Keratinocyte (primary cell): ENCODE results near the gene INO80E. TPM values are rescaled to one million over a fixed set of nuclear protein-coding genes. Genes with fewer than 3 reads are reported as not detected.

ENCODE experiments used
- DNase-seq: peaks from one replicate; pipeline ENCODE4 v3.0.0-alpha.2; 2011; ENCODE audit warnings: low read depth, missing footprints, low spot score
- FAIRE-seq: peaks from 2 replicates; lab custom pipeline; 2011; peaks lifted over from hg19 to GRCh38; lab: Jason Lieb, UNC
- H2AFZ ChIP-seq: 2 replicates; pipeline ENCODE4 v1.6.0; 2012; ENCODE audit warnings: low read length, control low read depth, inconsistent platforms; ENCODE audit not compliant: control insufficient read depth
- H3K27ac ChIP-seq: 2 replicates; pipeline ENCODE4 v1.5.1; 2011; ENCODE audit warnings: low read length; ENCODE audit not compliant: control insufficient read depth, insufficient read depth
- H3K27me3 ChIP-seq: 3 replicates; pipeline ENCODE4 v1.6.0; 2011; ENCODE audit warnings: low read length; ENCODE audit not compliant: control insufficient read depth, insufficient read depth; ENCODE audit errors: extremely low read depth
- H3K36me3 ChIP-seq, 2 experiments: 2 replicates in 1 of 2; 3 replicates in 1 of 2; pipeline ENCODE4 v1.5.1; 2011; ENCODE audit warnings: low read length in 2 of 2, mild to moderate bottlenecking in 1 of 2; ENCODE audit not compliant: control insufficient read depth in 2 of 2, insufficient read depth in 2 of 2; ENCODE audit errors: extremely low read depth in 1 of 2
- H3K4me1 ChIP-seq: 3 replicates; pipeline ENCODE4 v1.5.1; 2011; ENCODE audit warnings: low read length; ENCODE audit not compliant: control insufficient read depth, insufficient read depth; ENCODE audit errors: extremely low read depth
- H3K4me2 ChIP-seq: 3 replicates; pipeline ENCODE4 v1.6.0; 2011; ENCODE audit warnings: low read depth, low read length; ENCODE audit not compliant: control insufficient read depth, insufficient read depth; ENCODE audit errors: extremely low read depth
- H3K4me3 ChIP-seq, 3 experiments: fragments of 200-600 bp in 1 of 3; sonication (generic) in 1 of 3; 2 replicates in 2 of 3; 3 replicates in 1 of 3; pipeline ENCODE4 v1.5.1; 2011 to 2016; ENCODE audit warnings: low read length in 3 of 3, mild to moderate bottlenecking in 3 of 3, control low read depth in 2 of 3, inconsistent platforms in 1 of 3, low read depth in 1 of 3, mixed read lengths in 1 of 3, mixed run types in 1 of 3, moderate library complexity in 1 of 3; ENCODE audit not compliant: control insufficient read depth in 2 of 3, insufficient read depth in 2 of 3; ENCODE audit errors: extremely low read depth in 1 of 3
- H3K79me2 ChIP-seq: 2 replicates; pipeline ENCODE4 v1.6.0; 2012; ENCODE audit warnings: low read length; ENCODE audit not compliant: control insufficient read depth, insufficient read depth
- H3K9ac ChIP-seq: 3 replicates; pipeline ENCODE4 v1.6.0; 2011; ENCODE audit warnings: low read length; ENCODE audit not compliant: control insufficient read depth, insufficient read depth; ENCODE audit errors: extremely low read depth
- H3K9me1 ChIP-seq: 3 replicates; pipeline ENCODE4 v1.6.0; 2011; ENCODE audit warnings: low read length; ENCODE audit not compliant: control insufficient read depth, insufficient read depth; ENCODE audit errors: extremely low read depth
- H3K9me3 ChIP-seq: 2 replicates; pipeline ENCODE4 v1.5.1; 2012; ENCODE audit warnings: low read depth, low read length; ENCODE audit not compliant: control insufficient read depth
- H4K20me1 ChIP-seq: 3 replicates; pipeline ENCODE4 v1.6.0; 2011; ENCODE audit warnings: low read length; ENCODE audit not compliant: control insufficient read depth, insufficient read depth; ENCODE audit errors: extremely low read depth
- EZH2 ChIP-seq: IDR thresholded peaks from one replicate; pipeline ENCODE4 v1.6.1; 2012; ENCODE audit warnings: inconsistent platforms, mild to moderate bottlenecking, low read length, moderate library complexity
- dilution Hi-C: fragments of 300-500 bp; cut with MboI; formaldehyde crosslinking; loops from one replicate; pipeline ENCODE4 v1.7.0; 2020; ENCODE audit warnings: low sequenced_read_pairs; ENCODE audit not compliant: extremely low pct_ligation_motif_present
- polyA plus RNA-seq, 5 experiments: library from polyadenylated mRNA; depleted of rRNA in 3 of 5; stranded (reverse) in 3 of 5; stranded (forward) in 1 of 5; unstranded in 1 of 5; fragments of >200 nt; gene quantifications; 1 replicate in 1 of 5; 2 replicates in 3 of 5; 3 replicates in 1 of 5; pipeline versions ENCODE4 v1.2.1 to v1.2.3, GENCODE V29; 2011 to 2012; ENCODE audit warnings: missing spikeins in 2 of 5, low read depth in 1 of 5, low replicate concordance in 1 of 5
- TF ChIP-seq, protein P1 (sequence below), 3 experiments: IDR thresholded peaks in 1 of 3; conservative IDR thresholded peaks in 1 of 3; optimal IDR thresholded peaks in 1 of 3; 2 replicates in 2 of 3; 3 replicates in 1 of 3; pipeline versions ENCODE3 to v1.5.1; 2011; ENCODE audit warnings: low read length in 3 of 3, mild to moderate bottlenecking in 3 of 3, moderate library complexity in 2 of 3, control low read depth in 1 of 3, inconsistent platforms in 1 of 3; ENCODE audit not compliant: insufficient read depth in 2 of 3; ENCODE audit errors: extremely low read depth in 1 of 3

The INO80E gene
- polyA plus RNA-seq, 1 donor (not counting 4 experiments of a cell fraction or from before 2014, with no cell fraction given) = 26.7 TPM

DNA sequence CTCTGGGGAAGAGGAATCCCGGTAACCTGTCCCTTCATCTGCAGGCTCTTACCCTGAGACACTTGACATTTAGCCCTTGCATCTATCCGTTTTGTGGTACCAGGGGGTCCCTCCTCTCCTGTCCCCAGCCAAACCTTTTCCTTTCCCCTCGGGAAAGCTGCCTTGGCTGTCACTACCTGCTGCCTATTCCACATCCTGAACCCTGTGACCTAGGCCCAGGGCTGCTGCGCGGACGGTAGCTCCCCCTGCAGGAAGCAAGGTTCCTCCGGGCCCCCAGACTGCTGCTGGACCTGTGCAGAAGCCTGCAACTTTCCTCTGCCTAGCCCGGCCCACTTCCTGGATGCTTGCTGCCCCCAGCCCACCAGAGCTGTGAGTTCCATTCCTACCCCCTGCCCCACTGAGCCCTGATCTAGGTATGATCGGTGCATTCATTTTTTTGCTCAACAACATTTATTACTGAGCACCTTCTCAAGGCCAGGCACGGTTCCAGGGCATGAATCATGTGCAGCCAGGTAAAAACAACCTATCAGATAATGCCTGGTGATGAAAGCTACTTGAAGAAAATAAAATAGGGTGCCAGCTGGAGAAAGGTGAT lies 59.0 kb downstream of the INO80E start:
- Histone ChIP-seq H3K9ac (peak overlapping the region; percentile 43), H3K36me3 (peaks cover 0 to 4% of the 10 kb centered on the region in 2 experiments), H3K4me1 (peaks cover 27% of the 10 kb centered on the region), H3K27ac (peak overlapping the region; percentile 73), H3K27me3 (no peaks in the 10 kb centered on the region), H2AFZ (no peak overlapping the region), H3K9me1 (no peaks in the 10 kb centered on the region), H3K4me2 (peak overlapping the region; percentile 39), H3K79me2 (peaks cover 2% of the 10 kb centered on the region), H3K9me3 (no peaks in the 10 kb centered on the region), H4K20me1 (no peaks in the 10 kb centered on the region), H3K4me3 (peak overlapping the region in 1 of 3 experiments; percentile 11)
- FAIRE-seq (no peak), DNase-seq (no peak)
- dilution Hi-C loops = no loop called here
- TF ChIP-seq, protein P1, sequence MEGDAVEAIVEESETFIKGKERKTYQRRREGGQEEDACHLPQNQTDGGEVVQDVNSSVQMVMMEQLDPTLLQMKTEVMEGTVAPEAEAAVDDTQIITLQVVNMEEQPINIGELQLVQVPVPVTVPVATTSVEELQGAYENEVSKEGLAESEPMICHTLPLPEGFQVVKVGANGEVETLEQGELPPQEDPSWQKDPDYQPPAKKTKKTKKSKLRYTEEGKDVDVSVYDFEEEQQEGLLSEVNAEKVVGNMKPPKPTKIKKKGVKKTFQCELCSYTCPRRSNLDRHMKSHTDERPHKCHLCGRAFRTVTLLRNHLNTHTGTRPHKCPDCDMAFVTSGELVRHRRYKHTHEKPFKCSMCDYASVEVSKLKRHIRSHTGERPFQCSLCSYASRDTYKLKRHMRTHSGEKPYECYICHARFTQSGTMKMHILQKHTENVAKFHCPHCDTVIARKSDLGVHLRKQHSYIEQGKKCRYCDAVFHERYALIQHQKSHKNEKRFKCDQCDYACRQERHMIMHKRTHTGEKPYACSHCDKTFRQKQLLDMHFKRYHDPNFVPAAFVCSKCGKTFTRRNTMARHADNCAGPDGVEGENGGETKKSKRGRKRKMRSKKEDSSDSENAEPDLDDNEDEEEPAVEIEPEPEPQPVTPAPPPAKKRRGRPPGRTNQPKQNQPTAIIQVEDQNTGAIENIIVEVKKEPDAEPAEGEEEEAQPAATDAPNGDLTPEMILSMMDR (optimal IDR thresholded peaks at IDR 0.05 in 1 of 3, IDR thresholded peaks at IDR 0.05 in 1 of 3, conservative IDR thresholded peaks at IDR 0.05 in 1 of 3; ENCODE audit: extremely low read depth in 1 of 3, insufficient read depth in 2 of 3, low read length in 3 of 3) = peak; percentile 84 to 92 (median 85)
- TF ChIP-seq EZH2 = no peak

Other genes starting within 250 kb of the INO80E start
- 0.01 TPM in 1 of 3 replicates, not detected in the others for gene ZG16, start 218.0 kb upstream of the INO80E start, polyA plus RNA-seq
- gene KIF22, start 205.5 kb upstream of the INO80E start, polyA plus RNA-seq = 36.3 to 48.3 TPM (median 43.7 TPM) in 3 replicates
- gene MAZ, start 189.7 kb upstream of the INO80E start, polyA plus RNA-seq = 48.5 to 82.3 TPM (median 59.0 TPM) in 3 replicates
- gene PRRT2, start 184.0 kb upstream of the INO80E start, polyA plus RNA-seq = not detected in 3 replicates
- 6.4 to 17.1 TPM (median 13.6 TPM) in 3 replicates for gene PAGR1, start 180.1 kb upstream of the INO80E start, polyA plus RNA-seq
- 130 to 213 TPM (median 148 TPM) in 3 replicates for gene MVP, start 175.8 kb upstream of the INO80E start, polyA plus RNA-seq
- gene CDIPT, start 133.0 kb upstream of the INO80E start, polyA plus RNA-seq = 49.5 to 94.6 TPM (median 60.0 TPM) in 3 replicates
- 0.68 to 2.5 TPM (median 1.5 TPM) in 3 replicates for gene SEZ6L2, start 96.7 kb upstream of the INO80E start, polyA plus RNA-seq
- gene ASPHD1, start 95.8 kb upstream of the INO80E start, polyA plus RNA-seq = 0.71 to 1.8 TPM (median 0.88 TPM) in 3 replicates
- 8.2 to 12.1 TPM (median 9.2 TPM) in 3 replicates for gene KCTD13, start 70.0 kb upstream of the INO80E start, polyA plus RNA-seq
- gene TMEM219, start 34.2 kb upstream of the INO80E start, polyA plus RNA-seq = 48.5 to 77.2 TPM (median 64.8 TPM) in 3 replicates
- gene TAOK2, start 22.4 kb upstream of the INO80E start, polyA plus RNA-seq = 13.8 to 20.1 TPM (median 15.4 TPM) in 3 replicates
- 4.1 to 4.8 TPM (median 4.6 TPM) in 3 replicates for gene HIRIP3, start 624 bp upstream of the INO80E start, polyA plus RNA-seq
- gene DOC2A, start 14.8 kb downstream of the INO80E start, polyA plus RNA-seq = 0.10 to 0.41 TPM (median 0.26 TPM) in 3 replicates
- not detected in 3 replicates for gene C16orf92, start 27.0 kb downstream of the INO80E start, polyA plus RNA-seq
- 0.08 TPM in 1 of 3 replicates, not detected in the others for gene TLCD3B, start 35.0 kb downstream of the INO80E start, polyA plus RNA-seq
- gene ALDOA, start 69.5 kb downstream of the INO80E start, polyA plus RNA-seq = 740 to 1,250 TPM (median 800 TPM) in 3 replicates
- 124 to 188 TPM (median 167 TPM) in 3 replicates for gene PPP4C, start 79.8 kb downstream of the INO80E start, polyA plus RNA-seq
- gene TBX6, start 95.7 kb downstream of the INO80E start, polyA plus RNA-seq = 0.06 to 0.18 TPM (median 0.18 TPM) in 3 replicates
- gene YPEL3, start 100.0 kb downstream of the INO80E start, polyA plus RNA-seq = 13.5 to 16.3 TPM (median 15.7 TPM) in 3 replicates
- gene GDPD3, start 117.3 kb downstream of the INO80E start, polyA plus RNA-seq = 0.68 to 1.8 TPM (median 1.1 TPM) in 3 replicates
- gene MAPK3, start 127.0 kb downstream of the INO80E start, polyA plus RNA-seq = 42.0 to 64.9 TPM (median 60.8 TPM) in 3 replicates
- 2.8 to 5.5 TPM (median 3.0 TPM) in 3 replicates for gene CORO1A, start 187.4 kb downstream of the INO80E start, polyA plus RNA-seq
- gene BOLA2B, start 197.4 kb downstream of the INO80E start, polyA plus RNA-seq = 41.0 to 170 TPM (median 70.4 TPM) in 3 replicates
- gene SLX1A, start 197.6 kb downstream of the INO80E start, polyA plus RNA-seq = 2.3 to 9.0 TPM (median 5.4 TPM) in 3 replicates
- 4.7 to 10.1 TPM (median 8.0 TPM) in 3 replicates for gene SULT1A3, start 203.0 kb downstream of the INO80E start, polyA plus RNA-seq